WTC11 (cell line): ENCODE measurements around the gene SPRED2. TPM values are rescaled to one million over a fixed set of nuclear protein-coding genes. Genes with fewer than 3 reads are reported as not detected.

Source experiments
- ATAC-seq: fragments of 200-7000 bp; cut with Tn5 transposase; 2 replicates; pipeline ENCODE4 v1.10.0; 2021; ENCODE audit warnings: mild to moderate bottlenecking, moderate library complexity
- CTCF ChIA-PET: fragments of 300-600 bp; sonication (Branson Sonifier 250); formaldehyde crosslinking; loops from one replicate; lab custom pipeline; 2021; ENCODE audit warnings: antibody characterized with exemption; lab: Charles Lee
- POLR2A ChIA-PET: fragments of 350-600 bp; sonication (Branson Sonifier 250); formaldehyde crosslinking; loops from one replicate; lab custom pipeline; 2021; ENCODE audit warnings: antibody characterized with exemption; lab: Charles Lee
- DNase-seq: peaks from one replicate; pipeline ENCODE4 v3.0.0; 2021; ENCODE audit warnings: low spot score
- H3K27ac Mint-ChIP-seq: 2 replicates; pipeline ENCODE4 v1.8.0; 2021; ENCODE audit warnings: mixed read lengths
- H3K27me3 Mint-ChIP-seq: 2 replicates; pipeline ENCODE4 v1.8.0; 2021; ENCODE audit warnings: low read depth, mild to moderate bottlenecking, moderate library complexity, mixed read lengths
- H3K36me3 Mint-ChIP-seq: 2 replicates; pipeline ENCODE4 v1.8.0; 2021; ENCODE audit warnings: mixed read lengths
- H3K4me1 Mint-ChIP-seq: 2 replicates; pipeline ENCODE4 v1.8.0; 2022; ENCODE audit warnings: mixed read lengths
- H3K4me3 Mint-ChIP-seq: 2 replicates; pipeline ENCODE4 v1.8.0; 2021; ENCODE audit warnings: mild to moderate bottlenecking, moderate library complexity, mixed read lengths
- H3K9me3 Mint-ChIP-seq: 2 replicates; pipeline ENCODE4 v1.8.0; 2021; ENCODE audit warnings: mixed read lengths
- ATF1 ChIP-seq: sonication (generic); formaldehyde crosslinking; IDR thresholded peaks from 2 replicates; pipeline ENCODE4 v1.8.1; 2023; ENCODE audit warnings: mild to moderate bottlenecking, moderate library complexity, missing genetic modification reagents
- CBFB ChIP-seq: sonication (generic); formaldehyde crosslinking; IDR thresholded peaks from 2 replicates; pipeline ENCODE4 v1.8.1; 2022; ENCODE audit warnings: mild to moderate bottlenecking, low read depth, missing genetic modification reagents
- CREB1 ChIP-seq: sonication (generic); formaldehyde crosslinking; IDR thresholded peaks from 2 replicates; pipeline ENCODE4 v1.8.0; 2023; ENCODE audit warnings: mild to moderate bottlenecking, missing genetic modification reagents
- ESRRA ChIP-seq: sonication (generic); formaldehyde crosslinking; IDR thresholded peaks from 2 replicates; pipeline ENCODE4 v1.8.1; 2022; ENCODE audit warnings: mild to moderate bottlenecking, missing genetic modification reagents, borderline replicate concordance
- FOXK1 ChIP-seq: sonication (generic); formaldehyde crosslinking; IDR thresholded peaks from 2 replicates; pipeline ENCODE4 v1.8.0; 2022; ENCODE audit warnings: mild to moderate bottlenecking, moderate library complexity, missing genetic modification reagents
- GABPB1 ChIP-seq: sonication (generic); formaldehyde crosslinking; IDR thresholded peaks from 2 replicates; pipeline ENCODE4 v1.8.1; 2023; ENCODE audit warnings: mild to moderate bottlenecking, missing genetic modification reagents
- HMGA2 ChIP-seq: fragments of 250-450 bp; sonication (Bioruptor Pico); IDR thresholded peaks from 2 replicates; pipeline ENCODE4 v1.4.0; 2021; ENCODE audit warnings: mild to moderate bottlenecking, moderate library complexity
- MXD4 ChIP-seq: fragments of 250-450 bp; sonication (Bioruptor Pico); IDR thresholded peaks from 2 replicates; pipeline ENCODE4 v1.8.0; 2021; ENCODE audit warnings: mild to moderate bottlenecking, moderate library complexity, borderline replicate concordance
- NFYB ChIP-seq: sonication (generic); formaldehyde crosslinking; conservative IDR thresholded peaks from 2 replicates; pipeline ENCODE4 v1.8.0; 2022; ENCODE audit warnings: low read depth, missing genetic modification reagents
- SOX15 ChIP-seq: fragments of 250-450 bp; sonication (Bioruptor Pico); IDR thresholded peaks from 2 replicates; pipeline ENCODE4 v1.9.0; 2021; ENCODE audit warnings: mild to moderate bottlenecking
- STAT6 ChIP-seq: sonication (generic); formaldehyde crosslinking; conservative IDR thresholded peaks from 2 replicates; pipeline ENCODE4 v1.8.1; 2023; ENCODE audit warnings: mild to moderate bottlenecking, low read depth, missing genetic modification reagents, moderate library complexity
- TCF7 ChIP-seq: sonication (generic); formaldehyde crosslinking; IDR thresholded peaks from 2 replicates; pipeline ENCODE4 v1.8.0; 2022; ENCODE audit warnings: mild to moderate bottlenecking, low read depth, missing genetic modification reagents, moderate library complexity
- ZNF396 ChIP-seq: fragments of 250-450 bp; sonication (Bioruptor Pico); IDR thresholded peaks from 2 replicates; pipeline ENCODE4 v1.8.0; 2021; ENCODE audit warnings: mild to moderate bottlenecking, moderate library complexity, borderline replicate concordance
- ZNF416 ChIP-seq: fragments of 250-450 bp; sonication (Bioruptor Pico); IDR thresholded peaks from 2 replicates; pipeline ENCODE4 v1.9.0; 2021; ENCODE audit warnings: mild to moderate bottlenecking, inconsistent platforms
- ZNF425 ChIP-seq: fragments of 250-450 bp; sonication (Bioruptor Pico); conservative IDR thresholded peaks from 2 replicates; pipeline ENCODE4 v1.9.0; 2021; ENCODE audit warnings: mild to moderate bottlenecking
- total RNA-seq: library from RNA; stranded (reverse); gene quantifications from 3 replicates; pipeline ENCODE4 v1.2.3, GENCODE V29; 2021
- TF ChIP-seq, protein P1 (sequence below): sonication (generic); formaldehyde crosslinking; IDR thresholded peaks from 2 replicates; pipeline ENCODE4 v1.8.1; 2023; ENCODE audit warnings: mild to moderate bottlenecking, missing genetic modification reagents, moderate library complexity
- TF ChIP-seq, protein P2 (sequence below): sonication (generic); formaldehyde crosslinking; IDR thresholded peaks from 2 replicates; pipeline ENCODE4 v1.8.1; 2022; ENCODE audit warnings: missing genetic modification reagents, borderline replicate concordance
- TF ChIP-seq, protein P3 (sequence below): fragments of 250-450 bp; sonication (Bioruptor Pico); IDR thresholded peaks from 2 replicates; pipeline ENCODE4 v1.9.0; 2021; ENCODE audit warnings: moderate library complexity, mild to moderate bottlenecking, inconsistent platforms, borderline replicate concordance
- TF ChIP-seq, protein P4 (sequence below): fragments of 250-450 bp; sonication (Bioruptor Pico); IDR thresholded peaks from 2 replicates; pipeline ENCODE4 v2.1.2; 2022; ENCODE audit warnings: mild to moderate bottlenecking, moderate library complexity

Gene SPRED2
- total RNA-seq, 1 experiment from 2014 or later, result 34.1 TPM

GRCh38 chr2:65397122-65397521, 35.3 kb downstream of the SPRED2 start (continued):
- TF ChIP-seq CBFB (CRISPR knock-in tag) (no peak), SOX15 (no peak), STAT6 (no peak), ESRRA (CRISPR knock-in tag) (no peak), ZNF416 (CRISPR knock-in tag) (no peak), HMGA2 (no peak), ATF1 (no peak)
- TF ChIP-seq, protein P1, sequence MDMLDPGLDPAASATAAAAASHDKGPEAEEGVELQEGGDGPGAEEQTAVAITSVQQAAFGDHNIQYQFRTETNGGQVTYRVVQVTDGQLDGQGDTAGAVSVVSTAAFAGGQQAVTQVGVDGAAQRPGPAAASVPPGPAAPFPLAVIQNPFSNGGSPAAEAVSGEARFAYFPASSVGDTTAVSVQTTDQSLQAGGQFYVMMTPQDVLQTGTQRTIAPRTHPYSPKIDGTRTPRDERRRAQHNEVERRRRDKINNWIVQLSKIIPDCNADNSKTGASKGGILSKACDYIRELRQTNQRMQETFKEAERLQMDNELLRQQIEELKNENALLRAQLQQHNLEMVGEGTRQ, result no peak
- TF ChIP-seq, protein P2, sequence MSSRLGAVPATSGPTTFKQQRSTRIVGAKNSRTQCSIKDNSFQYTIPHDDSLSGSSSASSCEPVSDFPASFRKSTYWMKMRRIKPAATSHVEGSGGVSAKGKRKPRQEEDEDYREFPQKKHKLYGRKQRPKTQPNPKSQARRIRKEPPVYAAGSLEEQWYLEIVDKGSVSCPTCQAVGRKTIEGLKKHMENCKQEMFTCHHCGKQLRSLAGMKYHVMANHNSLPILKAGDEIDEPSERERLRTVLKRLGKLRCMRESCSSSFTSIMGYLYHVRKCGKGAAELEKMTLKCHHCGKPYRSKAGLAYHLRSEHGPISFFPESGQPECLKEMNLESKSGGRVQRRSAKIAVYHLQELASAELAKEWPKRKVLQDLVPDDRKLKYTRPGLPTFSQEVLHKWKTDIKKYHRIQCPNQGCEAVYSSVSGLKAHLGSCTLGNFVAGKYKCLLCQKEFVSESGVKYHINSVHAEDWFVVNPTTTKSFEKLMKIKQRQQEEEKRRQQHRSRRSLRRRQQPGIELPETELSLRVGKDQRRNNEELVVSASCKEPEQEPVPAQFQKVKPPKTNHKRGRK (CRISPR knock-in tag), result no peak
- TF ChIP-seq, all 79 proteins: peak for 0

- DNase-seq (no peak), ATAC-seq (no peak)
- peak; percentile 69; the same call in 1 of the 2 replicates for TF ChIP-seq GABPB1 (CRISPR knock-in tag)
- TF ChIP-seq MXD4 (CRISPR knock-in tag), result no peak
- no peak for TF ChIP-seq ESRRA (CRISPR knock-in tag)
- Mint-ChIP-seq H3K4me3 (no peak overlapping the region), H3K27ac (no peak overlapping the region), H3K27me3 (no peaks in the 10 kb centered on the region), H3K36me3 (no peaks in the 10 kb centered on the region), H3K9me3 (no peaks in the 10 kb centered on the region), H3K4me1 (peaks cover 37% of the 10 kb centered on the region)
- ChIA-PET CTCF (interaction anchor here (0.6 kb wide), 1 partner anchor 96 kb away, joined by 5 read pairs; no protein-coding TSS in a partner anchor), POLR2A (no interaction called here)
Measured at GRCh38 chr2:65396348-65397026, 35.9 kb downstream of the SPRED2 start.

DNA sequence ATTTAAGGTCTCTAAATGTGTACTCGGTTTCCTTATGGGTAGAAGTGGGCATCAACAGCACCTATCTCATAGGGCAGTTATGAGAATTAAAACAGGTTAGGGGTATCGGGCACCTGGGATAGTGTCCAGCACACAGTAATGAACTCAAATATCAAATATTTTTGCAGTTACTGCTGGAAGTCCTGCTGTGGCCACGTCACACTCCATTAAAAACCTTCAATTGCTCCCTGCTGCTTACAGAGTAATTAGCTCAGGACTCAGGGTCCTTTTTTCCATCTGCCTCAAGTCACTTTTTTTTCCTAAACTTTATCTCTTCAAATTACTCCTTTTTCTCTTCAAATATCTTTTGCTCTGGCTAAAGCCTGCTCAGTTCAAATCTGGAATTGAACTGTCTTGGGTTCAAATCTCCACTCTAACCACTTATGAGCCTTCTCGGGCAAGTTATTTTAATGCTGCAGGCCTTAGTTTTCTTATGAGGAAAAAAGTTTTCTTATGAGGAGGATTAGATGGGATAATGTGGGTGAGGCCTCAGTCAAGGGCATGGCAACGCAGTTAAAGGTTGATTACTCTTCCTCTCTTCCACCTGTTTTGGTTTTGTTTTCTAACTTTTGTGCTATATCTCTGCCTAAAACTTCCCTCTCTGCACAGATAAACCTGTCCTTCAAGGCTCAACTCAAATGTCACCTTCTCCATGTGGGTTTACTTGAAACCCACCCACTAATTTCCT, 36.6 kb downstream of the SPRED2 start:
- Mint-ChIP-seq H3K4me3 (no peak overlapping the region), H3K27ac (no peak overlapping the region), H3K36me3 (no peaks in the 10 kb centered on the region), H3K27me3 (no peaks in the 10 kb centered on the region), H3K4me1 (peaks cover 37% of the 10 kb centered on the region), H3K9me3 (no peaks in the 10 kb centered on the region)
- ChIA-PET POLR2A (no interaction called here), CTCF (no interaction called here)
- ATAC-seq (no peak), DNase-seq (no peak)
- TF ChIP-seq HMGA2 (no peak), ZNF425 (CRISPR knock-in tag) (no peak), CREB1 (CRISPR knock-in tag) (no peak), ZNF396 (CRISPR knock-in tag) (no peak), STAT6 (no peak), FOXK1 (CRISPR knock-in tag) (no peak), NFYB (CRISPR knock-in tag) (no peak), GABPB1 (CRISPR knock-in tag) (no peak), TCF7 (CRISPR knock-in tag) (no peak), SOX15 (no peak)
- TF ChIP-seq, protein P3, sequence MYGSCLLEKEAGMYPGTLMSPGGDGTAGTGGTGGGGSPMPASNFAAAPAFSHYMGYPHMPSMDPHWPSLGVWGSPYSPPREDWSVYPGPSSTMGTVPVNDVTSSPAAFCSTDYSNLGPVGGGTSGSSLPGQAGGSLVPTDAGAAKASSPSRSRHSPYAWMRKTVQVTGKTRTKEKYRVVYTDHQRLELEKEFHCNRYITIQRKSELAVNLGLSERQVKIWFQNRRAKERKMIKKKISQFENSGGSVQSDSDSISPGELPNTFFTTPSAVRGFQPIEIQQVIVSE (CRISPR knock-in tag), result no peak
- TF ChIP-seq, protein P4, sequence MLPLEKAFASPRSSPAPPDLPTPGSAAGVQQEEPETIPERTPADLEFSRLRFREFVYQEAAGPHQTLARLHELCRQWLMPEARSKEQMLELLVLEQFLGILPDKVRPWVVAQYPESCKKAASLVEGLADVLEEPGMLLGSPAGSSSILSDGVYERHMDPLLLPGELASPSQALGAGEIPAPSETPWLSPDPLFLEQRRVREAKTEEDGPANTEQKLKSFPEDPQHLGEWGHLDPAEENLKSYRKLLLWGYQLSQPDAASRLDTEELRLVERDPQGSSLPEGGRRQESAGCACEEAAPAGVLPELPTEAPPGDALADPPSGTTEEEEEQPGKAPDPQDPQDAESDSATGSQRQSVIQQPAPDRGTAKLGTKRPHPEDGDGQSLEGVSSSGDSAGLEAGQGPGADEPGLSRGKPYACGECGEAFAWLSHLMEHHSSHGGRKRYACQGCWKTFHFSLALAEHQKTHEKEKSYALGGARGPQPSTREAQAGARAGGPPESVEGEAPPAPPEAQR, result no peak
